ENCODE data around the gene DICER1.

Gene DICER1

GRCh38 chr14:95071649-95072280 is 85.6 kb downstream of the DICER1 start:
- no peak for DNase-seq

GRCh38 chr14:95070748-95071435 is 86.4 kb downstream of the DICER1 start:
- no peak for DNase-seq

DNA sequence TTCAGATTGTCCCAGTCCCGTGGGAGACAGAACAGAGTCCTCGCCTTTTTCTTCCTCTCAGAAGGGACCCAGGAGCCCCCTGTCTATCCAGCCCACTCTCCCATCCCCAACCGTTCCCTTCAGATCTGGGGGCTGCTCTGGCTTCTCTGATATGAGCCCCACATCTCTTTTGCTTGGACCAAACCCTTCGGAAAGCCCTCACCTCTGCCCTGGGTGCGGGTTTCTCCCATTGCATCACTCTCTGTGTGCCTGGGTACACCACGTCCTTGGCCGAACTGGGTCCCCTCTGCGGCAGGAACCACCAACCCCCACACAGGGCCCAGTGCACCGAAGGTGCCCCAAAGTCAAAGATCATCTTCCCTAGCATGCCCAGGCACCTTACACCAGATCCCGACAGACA is 87.8 kb downstream of the DICER1 start:
- DNase-seq: no peak

DNA sequence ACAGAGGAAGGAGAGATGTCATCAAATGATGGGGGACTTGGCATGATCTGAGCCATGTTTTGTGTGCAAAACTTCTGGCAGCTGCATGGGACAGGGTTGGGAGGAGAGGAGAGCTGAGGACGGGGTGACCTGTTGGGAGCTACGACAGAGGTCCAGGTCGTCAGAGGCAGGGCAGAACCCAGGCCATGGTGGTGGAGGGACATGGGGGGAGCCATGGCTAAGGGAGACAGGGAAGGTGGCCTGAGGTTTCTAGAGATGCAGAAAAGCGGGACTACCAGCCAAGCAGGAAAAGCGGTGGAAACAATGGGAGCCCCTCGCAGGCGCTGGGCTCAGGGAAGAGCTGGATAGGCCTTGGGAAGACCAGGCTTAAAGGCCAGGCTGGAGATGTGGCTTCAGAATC is 88.3 kb downstream of the DICER1 start:
- no peak for DNase-seq

GRCh38 chr14:95068521-95068920 is 88.8 kb downstream of the DICER1 start:
- DNase-seq: no peak

DNA sequence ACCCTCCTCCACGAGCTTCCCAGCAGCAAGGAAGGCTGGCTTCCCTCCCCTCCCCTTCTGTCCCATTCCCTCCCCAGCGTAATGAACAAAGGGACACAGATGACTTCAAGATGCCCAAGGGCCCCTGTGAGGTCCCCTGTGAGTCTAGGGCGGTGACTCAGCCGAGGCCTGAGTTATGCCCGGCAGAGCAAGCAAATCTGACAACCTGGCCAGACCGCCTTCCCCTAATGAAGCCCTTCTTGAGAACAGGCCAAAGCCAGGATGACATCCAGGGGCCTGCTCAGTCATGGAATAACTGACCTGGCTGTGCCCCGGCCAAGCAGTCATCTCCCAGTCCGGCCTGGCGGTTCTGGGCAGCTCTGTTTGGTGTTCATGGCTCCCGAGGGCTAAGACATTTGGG is 89.2 kb downstream of the DICER1 start:
- DNase-seq: no peak

DNA sequence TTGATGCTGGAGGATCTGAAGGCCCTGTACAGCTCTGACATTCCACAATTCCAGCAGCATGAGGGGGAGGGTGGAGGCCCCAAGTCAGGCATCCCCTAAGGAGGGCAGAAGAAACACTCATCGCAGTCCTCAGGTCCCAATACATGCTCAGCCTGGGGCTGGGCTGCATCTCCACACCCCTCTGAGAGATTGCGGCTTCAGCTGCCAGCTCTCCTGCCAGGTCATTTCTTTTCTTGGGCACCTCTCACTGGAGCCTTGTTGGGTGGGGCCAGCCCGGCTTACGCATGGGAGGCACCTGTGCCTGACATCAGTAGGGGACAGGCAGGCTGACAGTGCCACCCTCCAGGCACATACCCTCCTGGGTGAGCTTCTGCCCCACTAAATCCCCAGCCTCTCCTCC is 89.8 kb downstream of the DICER1 start:
- no peak for DNase-seq

DNA sequence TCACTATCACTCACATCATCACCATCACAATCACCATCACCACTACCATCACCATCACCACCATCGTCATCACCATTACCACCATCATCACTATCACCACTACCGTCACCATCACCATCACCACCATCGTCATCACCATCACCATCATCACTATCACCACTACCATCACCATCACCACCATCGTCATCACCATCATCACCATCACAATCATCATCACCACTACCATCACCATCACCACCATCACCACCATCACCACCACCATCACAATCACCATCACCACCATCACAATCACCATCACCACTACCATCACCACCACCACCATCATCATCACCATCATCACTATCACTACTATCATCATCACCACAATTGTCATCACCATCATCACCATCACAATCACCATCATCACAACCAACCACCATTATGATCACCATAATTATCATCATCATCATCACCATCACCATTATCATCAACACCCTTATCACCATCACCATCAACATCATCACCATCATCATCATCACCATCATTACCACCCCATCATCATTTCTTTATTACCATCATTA is 90.8 kb downstream of the DICER1 start:
- DNase-seq: no peak

DNA sequence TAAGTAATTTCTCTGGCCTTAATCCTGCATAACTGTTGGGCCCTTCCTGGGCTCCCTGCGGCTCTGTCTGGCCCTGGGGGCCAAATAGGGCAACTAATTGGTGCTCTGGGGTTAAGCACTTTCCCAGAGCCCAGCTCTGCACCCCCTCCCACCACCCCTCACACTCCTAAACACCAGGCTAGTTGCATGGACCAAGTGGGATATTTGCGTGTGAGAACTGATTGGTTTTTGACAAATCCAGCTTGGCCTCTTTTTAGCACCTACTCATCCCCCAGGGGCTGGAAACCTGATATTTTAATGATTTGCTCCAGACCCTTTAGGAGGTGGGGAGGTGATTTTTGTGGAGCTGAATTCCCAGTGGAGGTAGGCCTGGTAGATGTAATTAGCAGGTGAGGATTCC is 91.9 kb downstream of the DICER1 start:
- DNase-seq: no peak

DNA sequence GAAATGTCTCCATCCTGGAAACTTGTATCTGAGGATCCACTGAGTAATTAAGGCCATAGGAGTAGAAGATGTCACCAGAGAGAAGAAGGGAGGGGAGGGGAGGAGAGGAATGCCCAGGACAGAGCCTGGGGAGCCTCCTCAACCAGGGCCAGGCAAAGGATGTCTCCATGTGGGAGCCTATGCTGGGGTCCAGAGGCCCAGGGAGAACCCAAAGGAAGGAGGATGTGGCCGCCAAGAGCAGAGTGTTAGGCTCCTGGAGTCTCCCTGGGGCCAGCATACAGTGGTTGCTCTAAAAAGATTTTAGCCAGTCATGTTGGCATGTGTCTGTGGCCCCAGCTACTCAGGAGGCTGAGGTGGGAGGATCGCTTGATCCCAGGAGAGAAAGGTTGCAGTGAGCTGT is 92.6 kb downstream of the DICER1 start:
- DNase-seq: no peak

DNA sequence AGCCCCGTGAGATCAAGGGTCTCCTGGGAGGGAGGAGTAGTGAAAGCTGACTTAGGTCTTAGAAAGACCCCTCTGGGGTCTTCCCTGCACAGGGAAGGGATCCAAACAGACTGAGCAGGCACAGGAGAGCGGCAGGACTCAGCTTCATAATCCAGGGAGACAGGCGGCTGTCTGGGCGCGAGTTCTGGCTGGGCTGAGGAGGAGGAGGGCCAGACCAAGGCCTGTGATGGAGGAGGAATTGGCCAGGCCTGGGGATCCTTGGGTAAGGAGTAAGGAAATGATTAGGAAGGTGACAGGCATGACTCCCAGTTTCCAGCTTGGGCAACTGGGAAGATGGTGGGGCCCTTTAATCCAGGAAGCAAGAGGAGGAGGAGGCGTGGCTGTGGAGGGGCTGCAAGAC is 93.1 kb downstream of the DICER1 start:
- no peak for DNase-seq

DNA sequence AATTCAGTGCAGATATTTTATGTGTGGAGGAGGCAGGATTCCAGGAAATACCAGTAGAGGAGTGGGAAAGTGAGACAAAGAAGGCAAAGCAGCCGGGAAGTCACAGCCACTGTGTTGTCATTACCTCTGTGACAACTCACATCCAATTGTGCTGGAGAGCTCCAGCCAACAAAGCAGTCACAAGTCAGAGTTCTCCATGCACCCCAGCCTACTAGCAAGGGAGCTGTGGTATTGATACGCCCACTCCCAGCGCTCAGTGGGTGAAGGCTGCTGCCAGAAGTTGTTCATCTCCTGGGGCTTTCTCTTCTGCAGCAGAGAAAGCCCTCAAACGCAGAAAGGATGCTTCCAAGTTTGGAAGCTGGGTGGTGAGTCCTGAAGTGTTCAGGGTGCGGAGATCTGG is 93.9 kb downstream of the DICER1 start:
- DNase-seq: no peak

GRCh38 chr14:95062946-95063345 is 94.4 kb downstream of the DICER1 start:
- DNase-seq: no peak

GRCh38 chr14:95062220-95062619 is 95.1 kb downstream of the DICER1 start:
- no peak for DNase-seq

DNA sequence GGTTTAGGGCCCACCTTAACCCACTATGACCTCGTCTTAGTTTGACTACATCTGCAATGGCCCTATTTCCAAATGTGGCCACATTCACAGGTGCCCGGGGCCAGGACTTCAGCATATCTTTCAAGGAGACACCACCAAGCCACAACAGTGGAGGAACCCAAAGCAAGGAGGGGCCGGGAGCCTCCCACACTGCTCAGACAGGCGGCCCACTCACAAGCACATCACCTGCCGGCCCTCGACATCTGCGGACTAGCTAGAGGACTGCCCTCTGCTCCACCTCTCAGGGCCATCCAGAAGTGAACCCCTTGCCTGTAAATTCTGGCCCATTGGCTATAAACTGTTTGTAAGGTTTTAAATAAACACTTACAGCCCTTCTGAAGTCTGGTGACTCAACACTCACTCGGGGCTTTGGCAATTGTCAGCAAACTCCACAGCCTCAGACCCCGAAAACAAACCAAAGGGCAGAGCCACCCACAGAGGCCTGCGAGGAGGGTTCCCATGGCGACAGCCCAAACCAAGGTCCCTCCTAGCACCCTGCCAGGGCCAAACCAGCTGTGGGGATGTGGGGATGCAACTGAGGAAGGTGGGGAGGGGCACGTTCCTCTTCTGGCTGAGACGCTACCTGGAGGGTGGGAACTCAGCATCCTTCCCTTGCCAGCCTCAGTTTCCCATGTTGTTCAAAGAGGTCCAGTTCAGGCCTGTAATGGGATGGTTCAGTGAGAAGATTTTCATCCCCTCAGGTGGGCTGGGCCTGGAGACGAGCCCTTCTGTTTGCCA is 95.8 kb downstream of the DICER1 start:
- no peak for DNase-seq

DNA sequence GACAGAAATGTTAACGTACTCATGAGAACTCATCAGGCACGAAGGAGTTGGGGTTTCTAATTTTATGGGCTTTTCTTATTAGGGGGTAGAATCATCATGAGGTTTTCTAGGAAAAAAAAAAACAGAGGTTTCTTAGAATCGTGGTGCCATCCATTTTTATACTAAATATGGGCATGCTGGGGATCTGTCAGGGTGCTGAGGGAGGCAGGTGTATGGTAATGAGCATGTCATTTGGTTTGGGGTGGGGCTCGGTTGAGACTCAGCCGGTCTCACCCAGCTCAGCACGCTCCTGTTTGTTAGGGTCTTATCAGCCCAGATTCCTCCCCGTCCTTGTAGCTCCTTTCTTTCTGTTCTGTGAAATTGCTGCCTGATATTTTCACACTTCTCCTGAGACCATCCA is 98.2 kb downstream of the DICER1 start:
- DNase-seq: no peak

- DNase-seq: no peak
Observed at GRCh38 chr14:95058491-95058890, 98.8 kb downstream of the DICER1 start.

DNA sequence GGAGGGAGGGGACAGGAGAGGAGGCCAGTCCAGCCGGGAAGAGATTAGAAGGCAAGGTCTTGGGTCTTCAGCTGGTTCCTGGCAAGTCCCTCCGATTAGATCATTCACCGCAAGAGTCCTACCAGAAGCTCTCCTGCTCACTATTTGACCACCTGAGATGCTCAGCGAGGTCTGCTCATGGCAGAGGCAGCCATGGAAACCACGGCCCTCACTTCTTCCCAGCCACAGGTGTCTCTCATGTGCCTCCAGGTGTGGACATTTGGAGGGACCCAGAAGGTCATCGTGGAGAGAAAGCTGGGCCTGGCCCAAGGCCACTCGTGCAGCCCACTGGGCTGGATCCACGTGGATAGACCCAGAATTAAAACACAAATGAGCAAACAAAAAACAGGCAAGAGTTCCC is 99.5 kb downstream of the DICER1 start:
- no peak for DNase-seq

DNA sequence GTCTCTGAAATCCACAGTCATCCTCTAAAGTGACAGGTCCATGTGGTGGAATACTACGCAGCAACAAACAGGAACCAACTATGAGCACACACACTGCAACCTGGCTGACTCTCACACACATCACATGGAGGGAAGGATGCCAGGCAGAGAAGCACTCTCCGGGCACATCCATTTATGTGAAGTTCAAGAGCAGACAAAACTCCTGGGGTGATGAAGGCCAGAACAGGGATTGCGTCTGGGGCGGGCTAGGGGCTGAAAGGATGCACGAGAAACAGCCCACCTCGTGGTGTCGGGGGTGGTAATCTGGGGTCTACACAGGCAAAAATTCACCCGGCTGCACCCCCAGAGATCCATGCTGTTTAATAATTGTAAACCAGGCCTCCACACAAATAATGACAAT is 100.2 kb downstream of the DICER1 start:
- DNase-seq: no peak

- DNase-seq: no peak
Observed at GRCh38 chr14:95056476-95056875, 100.9 kb downstream of the DICER1 start.

DNA sequence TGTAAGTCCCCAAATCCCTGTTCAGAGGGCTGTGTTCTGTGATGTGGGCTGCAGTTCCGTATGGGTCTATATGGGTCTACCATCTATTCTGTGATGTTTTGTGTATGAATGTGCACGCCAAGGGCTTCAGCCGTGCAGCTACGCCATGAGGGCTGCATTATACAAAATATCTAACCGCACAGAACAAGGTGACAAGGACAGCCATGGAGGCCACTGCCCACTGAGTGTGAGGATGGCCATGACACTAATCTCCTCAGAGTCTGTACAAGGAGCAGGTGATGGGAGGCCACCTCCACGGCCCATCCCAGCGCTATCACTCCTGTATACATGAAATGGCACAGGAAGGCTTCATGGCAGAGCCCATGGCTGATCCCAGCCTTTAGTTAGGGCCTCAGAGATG is 102.0 kb downstream of the DICER1 start:
- DNase-seq: no peak

DNA sequence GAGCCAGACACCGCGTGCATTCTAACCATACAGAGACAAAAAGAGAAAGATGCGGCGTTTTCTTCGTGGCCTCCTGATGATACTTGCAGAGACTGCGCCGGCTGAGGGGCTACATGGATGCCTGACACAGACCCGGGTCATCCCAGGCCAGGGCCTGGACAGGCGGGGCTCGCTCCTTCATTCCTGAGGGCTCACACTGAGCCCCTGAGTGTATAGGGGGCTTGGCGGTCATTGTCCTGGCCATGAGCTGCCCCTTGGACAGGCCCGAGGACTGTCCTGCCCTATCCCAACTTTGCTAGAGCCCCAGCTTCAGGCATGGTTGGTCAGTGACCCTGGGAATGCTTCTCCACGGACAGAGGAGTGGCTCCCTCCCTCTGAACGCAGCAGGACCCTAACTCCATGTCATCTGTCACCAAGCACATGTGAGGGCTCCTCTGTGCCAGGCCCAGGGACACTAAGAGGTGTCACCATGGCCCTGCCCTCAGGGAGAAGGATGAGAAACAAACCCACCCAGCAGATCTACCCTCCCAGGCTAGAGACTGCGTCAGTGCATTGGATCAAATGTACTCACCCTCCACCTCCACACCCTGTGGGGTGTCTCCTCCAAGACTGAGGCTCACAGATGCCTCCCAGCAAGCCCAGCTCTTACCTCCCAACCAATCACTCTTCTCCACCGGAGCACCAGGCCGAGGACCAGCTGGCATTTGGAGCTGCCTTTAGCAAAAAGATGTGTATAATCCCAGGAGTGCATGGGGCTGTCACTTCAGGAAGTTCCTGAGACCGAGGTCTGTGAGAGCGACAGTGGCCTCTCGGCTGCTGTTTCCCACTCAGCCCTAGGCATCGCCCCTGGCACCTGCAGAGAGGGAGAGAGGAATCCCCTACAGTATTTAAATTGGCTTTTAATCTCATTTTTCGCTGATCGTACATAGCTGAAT is 102.7 kb downstream of the DICER1 start:
- no peak for DNase-seq
